Psoas muscle (tissue), 8 donors: Measurements from ENCODE around the gene NPAS4. TPM values are rescaled to one million over a fixed set of nuclear protein-coding genes. Genes with fewer than 3 reads are reported as not detected.
A peak's percentile ranks its signal among the peaks of the same experiment; 100 is the strongest.
"Not testable (repeated sequence)": the region's sequence is repeated elsewhere in the genome, so short reads cannot be mapped to it uniquely, and the experiment has no call there.

ENCODE experiments used
- ATAC-seq, 4 donors: fragments of 200-7000 bp; cut with Tn5 transposase; one replicate each; pipeline ENCODE4 v1.9.1; 2020; ENCODE audit warnings: moderate library complexity in 3 of 4, mild to moderate bottlenecking in 2 of 4
- DNase-seq, 2 donors: peaks; one replicate each; pipeline ENCODE4 v3.0.0-alpha.2; 2020
- H3K27ac ChIP-seq: fragments of 200-600 bp; one replicate; pipeline ENCODE4 v1.8.0; 2022
- H3K27me3 ChIP-seq, 3 donors: fragments of 200-600 bp in 1 of 3; one replicate each; pipeline versions ENCODE4 v1.6.1 to v1.8.0; 2013 to 2022; ENCODE audit warnings: low read length in 2 of 3, mild to moderate bottlenecking in 2 of 3, moderate library complexity in 1 of 3; ENCODE audit not compliant: insufficient read depth in 3 of 3
- H3K36me3 ChIP-seq, 2 donors: fragments of 200-600 bp in 1 of 2; one replicate each; pipeline versions ENCODE4 v1.6.1 to v1.8.0; 2013 to 2022; ENCODE audit warnings: low read depth in 1 of 2, mild to moderate bottlenecking in 1 of 2, moderate library complexity in 1 of 2; ENCODE audit not compliant: insufficient read depth in 1 of 2
- H3K4me1 ChIP-seq: fragments of 200-600 bp; one replicate; pipeline ENCODE4 v1.8.0; 2022
- H3K4me3 ChIP-seq: fragments of 200-600 bp; one replicate; pipeline ENCODE4 v1.8.0; 2022; ENCODE audit warnings: mild to moderate bottlenecking
- H3K9me3 ChIP-seq: fragments of 200-600 bp; one replicate; pipeline ENCODE4 v1.8.0; 2022
- CTCF ChIP-seq: fragments of 200-600 bp; IDR thresholded peaks from one replicate; pipeline ENCODE4 v1.8.0; 2022; ENCODE audit warnings: antibody characterized with exemption
- WGBS, 3 donors: extraction: QIAGEN DNeasy Blood & Tissue Kit; methylation state at CpG; one replicate each; pipeline versions ENCODE4 v1.1.6 to v1.1.7; 2013; 5-methylcytosine and 5-hydroxymethylcytosine counted together
- intact Hi-C, 2 donors: fragments of 100-400 bp; cut with DNase I; formaldehyde crosslinking; loops; one replicate each; pipeline versions ENCODE4 v1.11.0 to v1.14.2; 2022
- polyA plus RNA-seq, 3 donors: library from polyadenylated mRNA; stranded (reverse); fragments of 200-250 nt; gene quantifications; one replicate each; pipeline ENCODE4 v1.2.3, GENCODE V29; 2013
- total RNA-seq, 4 donors: library from RNA; stranded (reverse); fragmentation: NEBNext Ultra II Directional in 2 of 4; extraction: Animal tissue kit (Norgen Biotek cat#: 25700) in 2 of 4; gene quantifications; one replicate each; pipeline versions ENCODE4 v1.2.1 to v1.2.4, GENCODE V29; 2021 to 2023
- donor health status: healthy with polysubstance abuse.
- donor health status: DM: no; HTN: no; CAD: no; lungs with moderate emphysema.
- donor health status: Bipolar disorder and iron deficiency.
- donor health status: healthy.
- donor health status: DM: yes; HTN: yes; CAD: no.
- donor health status: DM: no; HTN: no; CAD: no.
- donor health status: DM: no; HTN: no; CAD: no.
- donor health status: DM: yes; HTN: yes; CAD: no.

NPAS4 gene
- total and polyA plus RNA-seq, 7 donors: 0.05 TPM; not detected in 6

DNA sequence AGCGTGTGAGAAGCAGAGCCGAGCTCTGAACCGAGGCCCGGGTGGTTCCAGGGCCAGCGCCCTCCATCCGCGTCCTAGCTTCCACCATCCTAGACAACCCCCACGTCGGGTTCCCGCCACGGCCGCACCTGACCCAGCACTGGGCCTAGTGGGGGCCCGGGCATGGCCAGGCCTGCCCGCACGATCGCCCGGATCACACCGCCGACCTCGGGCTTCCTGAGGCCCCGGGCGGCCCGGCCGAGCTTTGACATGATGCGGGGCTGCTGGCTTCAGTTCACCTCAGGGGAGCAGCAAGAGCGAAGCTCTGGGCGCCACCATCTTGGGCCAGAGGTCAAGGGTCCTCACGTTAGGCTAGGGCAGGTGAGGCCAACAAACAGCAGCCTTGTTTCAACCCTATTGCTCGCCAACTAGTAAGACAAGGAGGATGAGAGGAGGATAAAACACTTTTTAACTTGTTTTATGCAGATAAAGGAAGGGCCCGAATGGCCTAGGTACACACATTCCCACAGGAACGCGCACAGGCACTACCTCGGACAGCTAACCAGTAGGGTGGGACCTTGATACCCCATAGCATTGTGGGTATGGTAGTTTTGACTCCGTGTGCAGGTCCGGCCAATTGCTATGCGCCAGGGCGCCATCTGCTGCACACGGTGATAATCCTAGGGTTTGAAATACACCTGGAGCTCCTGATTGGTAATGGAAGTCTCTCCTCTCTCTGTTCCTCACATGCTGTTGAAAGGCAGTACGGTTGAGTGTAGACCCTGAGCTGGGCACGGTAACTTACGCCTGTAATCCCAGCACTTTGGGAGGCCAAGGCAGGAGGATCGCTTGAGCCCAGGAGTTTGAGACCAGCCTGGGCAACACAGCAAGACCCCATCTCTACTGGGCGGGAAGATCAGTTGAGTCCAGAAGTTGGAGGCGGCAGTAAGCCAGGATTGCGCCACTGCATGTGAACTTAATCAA, 17.9 kb downstream of the NPAS4 start, which contains the start of gene MRPL11:
MRPL11 (minus strand) TSS at position 345 of the 963 bp plus-strand sequence; CDS start at position 251, 94 bp downstream.
- Histone ChIP-seq H3K36me3 (peaks cover 9 to 35% of the 10 kb centered on the region in 2 donors), H3K4me1 (peaks cover 8% of the 10 kb centered on the region), H3K9me3 (no peaks in the 10 kb centered on the region), H3K27ac (peak within 1 kb of the TSS; percentile 89), H3K4me3 (peak within 1 kb of the TSS; percentile 97), H3K27me3 (no peaks in the 10 kb centered on the region)
- intact Hi-C loops: loop anchor here in 1 of 2 donors (1.0 kb wide), 1 partner anchor 42 kb away; the partner anchor contains the start of gene DPP3
- WGBS, 3 donors: 8% methylated on average over 44 to 45 of the region's 45 CpGs
- peak; percentile 90 to 94 for DNase-seq
- peak; percentile 57 for TF ChIP-seq CTCF
- ATAC-seq: peak; percentile 100

- not testable (repeated sequence) for H3K27me3 ChIP-seq, H3K27ac ChIP-seq, ATAC-seq, H3K9me3 ChIP-seq, H3K4me3 ChIP-seq, H3K4me1 ChIP-seq, DNase-seq
- H3K36me3 ChIP-seq: peaks cover 9 to 20% of the 10 kb centered on the region in 2 donors
- 87 to 90% (median 89%) methylated on average over 22 to 29 of the region's 29 CpGs for WGBS, 3 donors
- intact Hi-C loops: loop anchor here (5.0 kb wide), 1 partner anchor 33 kb away; no protein-coding TSS in a partner anchor
These were observed 19.5 kb downstream of the NPAS4 start for GRCh38 chr11:66440101-66440939.

- H3K9me3 ChIP-seq, ATAC-seq, DNase-seq, H3K4me1 ChIP-seq, H3K27me3 ChIP-seq, H3K27ac ChIP-seq, H3K4me3 ChIP-seq: not testable (repeated sequence)
- intact Hi-C loops: loop anchor here (5.0 kb wide), 1 partner anchor 34 kb away; no protein-coding TSS in a partner anchor
- peaks cover 3 to 14% of the 10 kb centered on the region in 2 donors for H3K36me3 ChIP-seq
- whole genome bisulfite sequencing, 3 donors: 89 to 93% (median 92%) methylated on average over 16 to 27 of the region's 27 CpGs
These were observed 20.1 kb downstream of the NPAS4 start for GRCh38 chr11:66440940-66441282.

DNA sequence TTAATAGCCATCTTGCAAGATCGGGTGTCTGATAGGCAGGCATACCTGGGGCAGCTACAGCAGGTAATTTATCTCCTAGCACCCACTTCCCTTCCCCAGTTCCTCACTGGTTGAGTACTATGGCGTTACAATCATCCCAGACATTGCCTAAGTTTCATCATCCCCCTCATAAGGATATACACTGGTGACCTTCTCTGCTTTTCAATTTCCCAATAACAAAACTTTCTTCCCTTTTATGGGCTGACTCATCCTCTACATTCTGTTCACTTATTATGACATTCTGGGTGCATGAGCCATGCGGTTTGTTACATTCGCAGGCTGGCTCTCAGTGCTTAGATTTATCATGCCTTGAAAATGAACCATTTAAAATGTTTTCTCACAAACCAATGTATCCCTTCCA, 22.8 kb downstream of the NPAS4 start:
- WGBS, 3 donors: 81 to 90% (median 84%) methylated on average over 4 of the region's 4 CpGs
- H3K4me3 ChIP-seq: no peak overlapping the region
- no peak overlapping the region for H3K27ac ChIP-seq
- no peaks in the 10 kb centered on the region for H3K9me3 ChIP-seq
- ATAC-seq: no peak
- no peaks in the 10 kb centered on the region for H3K4me1 ChIP-seq
- intact Hi-C loops: loop anchor here (5.0 kb wide), 1 partner anchor 36 kb away; no protein-coding TSS in a partner anchor
- H3K27me3 ChIP-seq: no peaks in the 10 kb centered on the region
- no peak for TF ChIP-seq CTCF
- no peaks in the 10 kb centered on the region for H3K36me3 ChIP-seq
- no peak for DNase-seq

- Histone ChIP-seq H3K27me3 (no peaks in the 10 kb centered on the region), H3K4me3 (no peak overlapping the region)
These were observed 26.2 kb downstream of the NPAS4 start for GRCh38 chr11:66447012-66447411.

More at GRCh38 chr11:66447012-66447411, 26.2 kb downstream of the NPAS4 start:
- DNase-seq (no peak), ATAC-seq (no peak)
- Histone ChIP-seq H3K9me3 (no peaks in the 10 kb centered on the region), H3K4me1 (no peaks in the 10 kb centered on the region), H3K27ac (no peak overlapping the region), H3K36me3 (no peaks in the 10 kb centered on the region)
- no peak for TF ChIP-seq CTCF
- intact Hi-C loops: no loop called here
